C1 segment of cervical spinal cord (tissue), 14 donors: ENCODE measurements around the gene SPIN2B.

ENCODE experiments used
- DNase-seq, 14 donors: peaks; one replicate each; lab custom pipeline; 2025; lab: John Stamatoyannopoulos, UW

The SPIN2B gene

DNA sequence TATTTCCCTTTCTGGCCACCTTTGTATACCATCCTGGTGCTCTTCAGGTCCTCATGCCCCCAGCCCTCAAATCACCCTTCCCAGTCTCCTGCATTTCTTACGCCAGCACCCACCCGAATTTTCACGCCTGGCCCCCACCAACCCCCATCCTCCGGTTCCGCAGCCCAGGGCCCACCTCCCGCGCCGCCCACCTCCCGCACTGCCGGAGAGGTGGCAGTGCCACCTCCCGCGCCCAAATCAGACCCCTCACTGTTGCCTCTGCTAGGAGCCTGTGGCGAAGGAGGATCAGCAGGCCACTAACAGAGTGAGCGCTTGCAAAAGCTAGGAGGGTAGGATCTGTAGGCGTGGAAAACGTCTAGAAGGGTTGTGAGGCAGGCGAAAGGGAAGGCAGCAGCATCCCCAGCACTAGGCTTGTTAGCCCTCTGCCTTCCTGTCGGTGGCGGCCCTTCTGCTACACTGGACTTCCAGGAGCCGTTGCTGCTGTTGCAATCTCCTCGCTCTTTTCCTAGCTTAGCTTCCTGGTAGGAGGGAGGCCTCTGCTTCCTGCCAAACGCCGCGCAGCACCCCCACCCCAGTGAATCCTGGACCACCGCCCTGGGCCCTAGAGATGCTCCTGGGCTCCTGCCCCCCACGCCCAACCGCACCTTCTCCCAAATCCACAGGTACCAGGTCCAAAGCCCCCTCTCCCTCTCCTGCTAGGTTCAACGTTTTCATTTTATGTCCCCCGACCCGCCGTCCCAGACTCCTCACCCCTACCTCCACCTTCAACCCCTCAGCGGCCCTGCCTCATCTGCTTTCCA is 51.0 kb downstream of the SPIN2B start:
- no peak for DNase-seq
